HL-60 (cell line): Measurements from ENCODE around the gene LSM5.
"Not testable (repeated sequence)": the region's sequence is repeated elsewhere in the genome, so short reads cannot be mapped to it uniquely, and the experiment has no call there.

ENCODE experiments used
- DNase-seq, 2 experiments: peaks; one replicate each; pipeline ENCODE4 v3.0.0-alpha.2; 2010 to 2020; ENCODE audit warnings: low read depth in 1 of 2, low spot score in 1 of 2
- H3K27ac ChIP-seq: fragments of 250-450 bp; sonication (Bioruptor Pico); replicated peaks from 2 replicates; pipeline ENCODE4 v1.5.1; 2020; ENCODE audit warnings: mild to moderate bottlenecking, moderate library complexity
- H3K27me3 ChIP-seq: fragments of 250-450 bp; sonication (Bioruptor Pico); 2 replicates; pipeline ENCODE4 v1.5.1; 2021; ENCODE audit warnings: mild to moderate bottlenecking, moderate library complexity; ENCODE audit not compliant: insufficient read depth, poor library complexity, severe bottlenecking
- H3K4me3 ChIP-seq: replicated peaks from 2 replicates; pipeline ENCODE4 v1.5.1; 2011; ENCODE audit warnings: mild to moderate bottlenecking, control low read depth, low read length; ENCODE audit not compliant: insufficient read depth
- GABPA ChIP-seq: IDR thresholded peaks from 2 replicates; pipeline ENCODE4 v1.6.1; 2012; ENCODE audit warnings: low read depth
- POLR2AphosphoS5 ChIP-seq: IDR thresholded peaks from 2 replicates; pipeline ENCODE4 v1.6.1; 2012; ENCODE audit warnings: low read depth
- SPI1 ChIP-seq: IDR thresholded peaks from 2 replicates; pipeline ENCODE4 v1.6.1; 2012; ENCODE audit warnings: low read depth, mild to moderate bottlenecking, borderline replicate concordance
- TF ChIP-seq, protein P1 (sequence below): IDR thresholded peaks from 2 replicates; pipeline ENCODE4 v1.6.1; 2012; ENCODE audit warnings: low read depth; ENCODE audit not compliant: insufficient replicate concordance
- TF ChIP-seq, protein P2 (sequence below): IDR thresholded peaks from one replicate; pipeline ENCODE4 v1.5.1; 2011; ENCODE audit warnings: low read length, control low read depth, inconsistent platforms; ENCODE audit not compliant: insufficient read depth

The LSM5 gene

DNA sequence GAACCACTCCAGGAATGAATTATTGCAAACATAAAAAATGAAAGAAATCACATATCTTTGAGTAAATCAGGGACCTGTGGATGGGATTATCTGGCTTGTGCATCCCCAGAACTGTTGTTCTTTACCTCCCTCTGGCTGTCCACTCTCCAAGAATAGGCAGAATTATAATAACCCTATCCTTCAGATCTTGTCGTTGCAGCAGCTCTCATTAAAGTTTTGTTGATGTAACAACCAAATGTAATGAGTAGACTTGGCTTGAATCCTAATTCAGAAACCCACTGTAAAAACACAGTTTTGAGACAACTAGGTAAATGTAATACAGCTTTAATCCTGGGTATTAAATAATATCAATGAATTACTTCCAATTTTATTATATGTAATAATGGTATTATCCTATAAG, 16.2 kb downstream of the LSM5 start:
- H3K4me3 ChIP-seq: no peak overlapping the region
- TF ChIP-seq, protein P1, sequence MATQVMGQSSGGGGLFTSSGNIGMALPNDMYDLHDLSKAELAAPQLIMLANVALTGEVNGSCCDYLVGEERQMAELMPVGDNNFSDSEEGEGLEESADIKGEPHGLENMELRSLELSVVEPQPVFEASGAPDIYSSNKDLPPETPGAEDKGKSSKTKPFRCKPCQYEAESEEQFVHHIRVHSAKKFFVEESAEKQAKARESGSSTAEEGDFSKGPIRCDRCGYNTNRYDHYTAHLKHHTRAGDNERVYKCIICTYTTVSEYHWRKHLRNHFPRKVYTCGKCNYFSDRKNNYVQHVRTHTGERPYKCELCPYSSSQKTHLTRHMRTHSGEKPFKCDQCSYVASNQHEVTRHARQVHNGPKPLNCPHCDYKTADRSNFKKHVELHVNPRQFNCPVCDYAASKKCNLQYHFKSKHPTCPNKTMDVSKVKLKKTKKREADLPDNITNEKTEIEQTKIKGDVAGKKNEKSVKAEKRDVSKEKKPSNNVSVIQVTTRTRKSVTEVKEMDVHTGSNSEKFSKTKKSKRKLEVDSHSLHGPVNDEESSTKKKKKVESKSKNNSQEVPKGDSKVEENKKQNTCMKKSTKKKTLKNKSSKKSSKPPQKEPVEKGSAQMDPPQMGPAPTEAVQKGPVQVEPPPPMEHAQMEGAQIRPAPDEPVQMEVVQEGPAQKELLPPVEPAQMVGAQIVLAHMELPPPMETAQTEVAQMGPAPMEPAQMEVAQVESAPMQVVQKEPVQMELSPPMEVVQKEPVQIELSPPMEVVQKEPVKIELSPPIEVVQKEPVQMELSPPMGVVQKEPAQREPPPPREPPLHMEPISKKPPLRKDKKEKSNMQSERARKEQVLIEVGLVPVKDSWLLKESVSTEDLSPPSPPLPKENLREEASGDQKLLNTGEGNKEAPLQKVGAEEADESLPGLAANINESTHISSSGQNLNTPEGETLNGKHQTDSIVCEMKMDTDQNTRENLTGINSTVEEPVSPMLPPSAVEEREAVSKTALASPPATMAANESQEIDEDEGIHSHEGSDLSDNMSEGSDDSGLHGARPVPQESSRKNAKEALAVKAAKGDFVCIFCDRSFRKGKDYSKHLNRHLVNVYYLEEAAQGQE: no peak
- TF ChIP-seq GABPA (no peak), POLR2AphosphoS5 (no peak), SPI1 (no peak)
- TF ChIP-seq, protein P2, sequence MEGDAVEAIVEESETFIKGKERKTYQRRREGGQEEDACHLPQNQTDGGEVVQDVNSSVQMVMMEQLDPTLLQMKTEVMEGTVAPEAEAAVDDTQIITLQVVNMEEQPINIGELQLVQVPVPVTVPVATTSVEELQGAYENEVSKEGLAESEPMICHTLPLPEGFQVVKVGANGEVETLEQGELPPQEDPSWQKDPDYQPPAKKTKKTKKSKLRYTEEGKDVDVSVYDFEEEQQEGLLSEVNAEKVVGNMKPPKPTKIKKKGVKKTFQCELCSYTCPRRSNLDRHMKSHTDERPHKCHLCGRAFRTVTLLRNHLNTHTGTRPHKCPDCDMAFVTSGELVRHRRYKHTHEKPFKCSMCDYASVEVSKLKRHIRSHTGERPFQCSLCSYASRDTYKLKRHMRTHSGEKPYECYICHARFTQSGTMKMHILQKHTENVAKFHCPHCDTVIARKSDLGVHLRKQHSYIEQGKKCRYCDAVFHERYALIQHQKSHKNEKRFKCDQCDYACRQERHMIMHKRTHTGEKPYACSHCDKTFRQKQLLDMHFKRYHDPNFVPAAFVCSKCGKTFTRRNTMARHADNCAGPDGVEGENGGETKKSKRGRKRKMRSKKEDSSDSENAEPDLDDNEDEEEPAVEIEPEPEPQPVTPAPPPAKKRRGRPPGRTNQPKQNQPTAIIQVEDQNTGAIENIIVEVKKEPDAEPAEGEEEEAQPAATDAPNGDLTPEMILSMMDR: no peak
- H3K27ac ChIP-seq: no peak overlapping the region
- no peak for DNase-seq
- H3K27me3 ChIP-seq: no peaks in the 10 kb centered on the region

DNA sequence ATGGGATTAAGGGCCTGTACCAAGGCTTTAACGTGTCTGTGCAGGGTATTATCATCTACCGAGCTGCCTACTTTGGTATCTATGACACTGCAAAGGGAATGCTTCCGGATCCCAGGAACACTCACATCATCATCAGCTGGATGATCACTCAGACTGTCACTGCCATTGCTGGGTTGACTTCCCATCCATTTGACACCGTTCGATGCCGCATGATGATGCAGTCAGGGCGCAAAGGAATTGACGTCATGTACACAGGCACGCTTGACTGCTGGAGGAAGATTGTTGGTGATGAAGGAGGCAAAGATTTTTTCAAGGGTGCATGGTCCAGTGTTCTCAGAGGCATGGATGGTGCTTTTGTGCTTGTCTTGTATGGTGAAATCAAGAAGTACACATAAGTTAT, 18.2 kb downstream of the LSM5 start:
- H3K27ac ChIP-seq: no peak overlapping the region
- no peak overlapping the region for H3K4me3 ChIP-seq
- TF ChIP-seq, protein P2: no peak
- TF ChIP-seq POLR2AphosphoS5 (no peak), GABPA (no peak), SPI1 (no peak)
- TF ChIP-seq, protein P1: no peak
- H3K27me3 ChIP-seq: no peaks in the 10 kb centered on the region
- DNase-seq: no peak

DNA sequence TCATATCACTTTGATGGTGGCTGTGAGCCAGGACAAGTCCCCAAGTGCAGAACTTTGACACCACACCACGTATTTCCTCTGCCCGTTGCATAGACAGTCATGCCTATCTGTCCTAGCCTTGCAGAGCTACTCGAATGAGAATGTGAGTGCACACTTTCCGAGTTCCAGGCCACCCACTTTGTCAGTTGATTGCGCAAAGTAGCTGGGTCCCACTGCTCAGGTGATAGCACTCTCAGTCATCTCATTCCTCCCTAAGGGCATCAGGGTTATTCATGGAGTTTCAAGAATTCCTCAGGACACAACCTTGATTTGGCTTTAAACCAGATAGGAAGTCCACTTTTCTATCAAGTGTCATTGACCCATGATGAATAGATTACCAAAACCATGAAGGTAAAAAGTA, 19.3 kb downstream of the LSM5 start:
- no peak for DNase-seq
- Histone ChIP-seq H3K27ac (no peak overlapping the region), H3K4me3 (no peak overlapping the region), H3K27me3 (no peaks in the 10 kb centered on the region)
- TF ChIP-seq, protein P1: no peak
- TF ChIP-seq SPI1 (no peak), GABPA (no peak), POLR2AphosphoS5 (no peak)
- TF ChIP-seq, protein P2: no peak

DNA sequence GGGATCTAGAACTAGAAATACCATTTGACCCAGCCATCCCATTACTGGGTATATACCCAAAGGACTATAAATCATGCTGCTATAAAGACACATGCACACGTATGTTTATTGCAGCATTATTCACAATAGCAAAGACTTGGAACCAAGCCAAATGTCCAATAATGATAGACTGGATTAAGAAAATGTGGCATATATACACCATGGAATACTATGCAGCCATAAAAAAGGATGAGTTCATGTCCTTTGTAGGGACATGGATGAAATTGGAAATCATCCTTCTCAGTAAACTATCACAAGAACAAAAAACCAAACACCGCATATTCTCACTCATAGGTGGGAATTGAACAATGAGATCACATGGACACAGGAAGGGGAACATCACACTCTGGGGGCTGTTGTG, 20.2 kb downstream of the LSM5 start:
- not testable (repeated sequence) for H3K27ac ChIP-seq, DNase-seq, H3K27me3 ChIP-seq, H3K4me3 ChIP-seq

DNA sequence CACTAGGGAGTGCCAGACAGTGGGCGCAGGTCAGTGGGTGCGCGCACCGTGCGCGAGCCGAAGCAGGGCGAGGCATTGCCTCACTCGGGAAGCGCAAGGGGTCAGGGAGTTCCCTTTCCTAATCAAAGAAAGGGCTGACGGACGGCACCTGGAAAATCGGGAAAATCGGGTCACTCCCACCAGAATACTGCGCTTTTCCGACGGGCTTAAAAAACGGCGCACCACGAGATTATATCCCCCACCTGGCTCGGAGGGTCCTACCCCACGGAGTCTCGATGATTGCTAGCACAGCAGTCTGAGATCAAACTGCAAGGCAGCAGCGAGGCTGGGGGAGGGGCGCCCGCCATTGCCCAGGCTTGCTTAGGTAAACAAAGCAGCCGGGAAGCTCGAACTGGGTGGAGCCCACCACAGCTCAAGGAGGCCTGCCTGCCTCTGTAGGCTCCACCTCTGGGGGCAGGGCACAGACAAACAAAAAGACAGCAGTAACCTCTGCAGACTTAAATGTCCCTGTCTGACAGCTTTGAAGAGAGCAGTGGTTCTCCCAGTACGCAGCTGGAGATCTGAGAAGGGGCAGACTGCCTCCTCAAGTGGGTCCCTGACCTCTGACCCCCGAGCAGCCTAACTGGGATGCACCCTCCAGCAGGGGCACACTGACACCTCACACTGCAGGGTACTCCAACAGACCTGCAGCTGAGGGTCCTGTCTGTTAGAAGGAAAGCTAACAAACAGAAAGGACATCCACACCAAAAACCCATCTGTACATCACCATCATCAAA, 25.4 kb downstream of the LSM5 start:
- DNase-seq, H3K27me3 ChIP-seq, H3K27ac ChIP-seq, H3K4me3 ChIP-seq: not testable (repeated sequence)
